HG03064 (cell line): ENCODE data around the gene SEC22C.

Experiments
- ATAC-seq: cut with Tn5 transposase; IDR thresholded peaks from one replicate; pipeline ENCODE4 v1.9.1; 2021; ENCODE audit warnings: low read depth; ENCODE audit not compliant: unreplicated experiment

The SEC22C gene

GRCh38 chr3:42539871-42540714 is 41.7 kb downstream of the SEC22C start:
- ATAC-seq: no peak

DNA sequence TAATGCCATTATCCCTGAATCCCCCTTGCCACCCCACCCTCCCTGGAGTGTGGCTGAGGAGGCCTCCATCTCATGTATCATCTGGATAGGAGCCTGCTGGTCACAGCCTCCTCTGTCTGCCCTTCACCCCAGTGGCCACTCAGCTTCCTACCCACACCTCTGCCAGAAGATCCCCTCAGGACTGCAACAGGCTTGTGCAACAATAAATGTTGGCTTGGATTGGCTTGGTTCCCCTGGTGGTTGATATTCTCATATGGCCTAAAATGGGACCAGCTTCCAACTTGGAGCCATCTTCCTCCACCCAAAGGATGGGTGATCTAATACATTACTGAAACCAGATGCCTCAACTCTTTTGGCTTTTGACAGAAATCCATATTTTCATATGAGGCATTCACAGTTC is 44.4 kb downstream of the SEC22C start:
- no peak for ATAC-seq

GRCh38 chr3:42535981-42536784 is 45.6 kb downstream of the SEC22C start:
- no peak for ATAC-seq

- ATAC-seq: no peak
These were observed 48.4 kb downstream of the SEC22C start for GRCh38 chr3:42533161-42533897.

DNA sequence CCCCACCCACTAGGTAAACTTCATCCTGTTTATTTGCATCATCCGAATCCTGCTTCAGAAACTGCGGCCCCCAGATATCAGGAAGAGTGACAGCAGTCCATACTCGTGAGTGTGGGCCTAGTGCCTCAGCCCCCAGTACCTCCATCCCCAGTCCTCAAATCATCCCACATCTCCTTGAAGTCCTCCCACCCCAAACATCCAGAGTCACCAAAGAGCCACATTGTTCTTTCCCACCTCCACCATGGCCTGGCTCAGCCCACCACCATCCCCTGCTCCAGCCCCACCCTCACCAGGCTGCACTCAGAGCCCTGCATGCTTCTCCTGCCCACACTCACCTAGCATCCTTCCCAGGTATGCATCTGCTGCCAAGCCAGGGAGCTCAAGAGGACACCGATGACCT is 49.5 kb downstream of the SEC22C start:
- no peak for ATAC-seq

DNA sequence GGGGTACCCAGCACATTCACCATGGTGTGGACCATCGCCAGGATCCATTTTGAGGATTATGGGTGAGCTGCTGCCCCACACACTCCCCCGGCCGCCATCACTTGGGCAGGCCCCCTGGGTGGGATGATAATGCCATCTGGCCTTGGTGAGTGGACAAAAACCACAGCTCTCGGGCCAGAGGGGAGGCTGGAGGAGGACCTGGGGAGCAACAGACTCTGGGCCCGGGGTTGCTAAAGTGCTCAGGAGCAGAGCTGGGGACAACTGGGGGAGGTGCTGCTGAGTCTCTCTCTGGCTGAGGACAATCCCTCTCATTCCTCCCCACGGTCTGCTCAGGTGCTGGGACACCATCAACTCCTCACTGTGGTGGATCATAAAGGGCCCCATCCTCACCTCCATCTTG is 50.3 kb downstream of the SEC22C start:
- no peak for ATAC-seq

DNA sequence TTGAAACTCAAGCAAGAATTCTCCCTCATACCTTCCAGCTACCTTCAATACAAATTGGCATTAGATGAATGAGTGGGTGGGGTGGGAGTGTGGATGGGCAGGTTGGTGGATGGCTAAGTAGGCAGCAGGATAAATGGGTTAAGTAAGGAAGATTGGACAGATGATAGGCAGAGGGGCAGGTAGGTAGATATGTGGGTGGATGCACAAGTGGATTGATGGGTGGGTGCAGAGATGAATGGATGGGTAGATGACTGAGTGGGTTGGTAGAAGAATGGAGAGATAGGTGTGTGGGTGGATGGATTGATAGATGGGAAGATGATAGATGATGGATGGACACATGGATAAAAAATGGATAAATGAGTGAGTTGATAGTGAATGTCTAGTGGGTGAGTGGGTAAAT is 51.7 kb downstream of the SEC22C start:
- ATAC-seq: no peak

DNA sequence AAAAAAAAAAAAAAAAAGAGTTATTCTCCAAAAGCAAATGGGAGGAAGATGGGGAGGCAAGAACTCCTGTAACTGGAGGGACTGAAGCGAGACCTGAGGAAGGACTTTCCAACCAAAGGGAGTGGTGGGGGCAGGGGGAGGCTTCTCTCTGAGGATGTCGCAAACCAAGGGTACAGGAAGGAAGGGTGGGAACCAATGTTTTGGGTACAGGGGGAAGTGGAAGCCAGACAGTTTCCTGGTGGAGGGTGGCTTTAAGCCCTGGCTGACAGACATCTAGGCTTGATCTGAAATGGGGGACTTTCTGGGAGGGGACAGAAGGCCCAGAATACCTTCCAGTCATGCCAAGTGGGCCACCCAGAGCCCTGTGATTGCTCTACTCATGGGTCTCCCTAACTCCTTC is 52.3 kb downstream of the SEC22C start:
- ATAC-seq: no peak

- ATAC-seq: no peak
These were observed 54.3 kb downstream of the SEC22C start for GRCh38 chr3:42527368-42527917.

DNA sequence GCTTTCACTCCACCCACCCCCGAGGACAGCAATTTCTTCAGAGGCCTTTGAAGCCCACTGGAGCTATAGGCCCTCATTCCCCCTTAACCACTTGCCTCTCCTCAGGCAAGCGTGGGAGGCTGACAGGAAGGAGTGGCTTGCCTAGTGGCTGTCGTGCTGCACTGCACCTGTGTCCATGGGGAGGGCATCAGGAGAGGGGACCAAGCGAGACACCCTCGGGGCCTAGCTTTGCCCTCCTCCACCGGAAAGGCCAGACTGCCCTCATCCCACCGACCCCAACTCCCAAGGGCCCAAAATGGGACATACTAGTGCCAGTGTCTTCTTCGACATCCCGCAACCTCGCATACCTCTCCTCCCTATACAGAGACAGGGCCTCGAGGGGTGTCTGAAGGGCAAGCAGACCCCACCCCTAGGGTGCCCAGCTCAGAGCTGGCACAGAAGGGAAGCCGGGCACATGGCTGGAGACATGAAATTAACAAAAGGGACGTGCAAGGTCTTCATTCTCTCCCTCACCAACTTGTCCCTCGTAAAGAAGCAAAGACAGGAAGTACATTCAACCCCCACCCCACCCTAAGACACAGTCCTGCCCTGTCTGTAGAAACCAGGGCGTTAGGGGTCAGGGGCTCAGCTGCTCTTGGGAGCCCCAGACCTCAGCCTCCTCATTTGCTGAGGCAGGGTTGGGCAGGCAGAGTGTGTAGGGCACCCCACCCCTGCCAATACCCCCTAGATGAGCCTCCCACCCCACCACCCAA is 55.0 kb downstream of the SEC22C start:
- ATAC-seq: no peak

- no peak for ATAC-seq
These were observed 55.9 kb downstream of the SEC22C start for GRCh38 chr3:42525736-42526345.

DNA sequence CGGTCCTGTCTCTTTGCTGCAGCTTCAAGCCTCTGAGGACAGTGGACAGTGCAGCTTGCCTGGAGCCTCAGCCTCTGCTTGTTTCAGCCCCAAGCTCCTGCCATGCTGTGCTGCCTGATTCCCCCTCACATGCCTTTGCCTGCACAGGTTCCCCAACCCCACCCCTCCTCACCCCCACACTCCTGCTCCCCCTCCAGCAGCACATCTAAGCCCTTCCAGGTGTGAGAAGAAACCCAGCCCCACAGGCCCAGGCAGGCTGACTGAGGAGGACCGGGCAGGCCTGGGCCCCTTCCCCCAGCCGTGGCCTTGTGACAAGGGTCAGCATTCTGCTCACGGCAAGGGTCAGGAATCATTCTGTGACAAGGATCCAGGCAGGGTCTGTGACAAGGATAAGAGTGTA is 56.6 kb downstream of the SEC22C start:
- no peak for ATAC-seq

- no peak for ATAC-seq
These were observed 57.0 kb downstream of the SEC22C start for GRCh38 chr3:42524751-42525150.

- no peak for ATAC-seq
These were observed 60.9 kb downstream of the SEC22C start for GRCh38 chr3:42520906-42521305.

- no peak for ATAC-seq
These were observed 61.4 kb downstream of the SEC22C start for GRCh38 chr3:42520336-42520735.

DNA sequence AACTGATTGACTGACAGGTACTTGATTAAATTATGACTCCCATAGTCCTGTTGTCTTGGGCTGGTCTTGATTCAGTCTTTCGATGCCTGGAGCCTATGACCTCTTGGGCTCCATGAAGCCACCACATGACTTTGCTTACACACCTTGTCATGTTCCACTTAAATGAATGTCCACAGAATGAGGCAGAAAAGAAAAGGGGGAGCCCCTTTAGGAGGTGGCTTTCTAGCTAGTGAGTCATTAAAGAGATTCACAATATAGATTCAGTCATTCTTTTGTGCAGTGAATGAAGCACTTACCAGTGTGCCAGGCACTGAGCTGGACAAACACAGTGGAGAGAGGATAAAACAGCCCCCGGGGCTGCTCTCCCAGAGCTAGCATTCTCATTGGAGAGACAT is 62.2 kb downstream of the SEC22C start:
- no peak for ATAC-seq

DNA sequence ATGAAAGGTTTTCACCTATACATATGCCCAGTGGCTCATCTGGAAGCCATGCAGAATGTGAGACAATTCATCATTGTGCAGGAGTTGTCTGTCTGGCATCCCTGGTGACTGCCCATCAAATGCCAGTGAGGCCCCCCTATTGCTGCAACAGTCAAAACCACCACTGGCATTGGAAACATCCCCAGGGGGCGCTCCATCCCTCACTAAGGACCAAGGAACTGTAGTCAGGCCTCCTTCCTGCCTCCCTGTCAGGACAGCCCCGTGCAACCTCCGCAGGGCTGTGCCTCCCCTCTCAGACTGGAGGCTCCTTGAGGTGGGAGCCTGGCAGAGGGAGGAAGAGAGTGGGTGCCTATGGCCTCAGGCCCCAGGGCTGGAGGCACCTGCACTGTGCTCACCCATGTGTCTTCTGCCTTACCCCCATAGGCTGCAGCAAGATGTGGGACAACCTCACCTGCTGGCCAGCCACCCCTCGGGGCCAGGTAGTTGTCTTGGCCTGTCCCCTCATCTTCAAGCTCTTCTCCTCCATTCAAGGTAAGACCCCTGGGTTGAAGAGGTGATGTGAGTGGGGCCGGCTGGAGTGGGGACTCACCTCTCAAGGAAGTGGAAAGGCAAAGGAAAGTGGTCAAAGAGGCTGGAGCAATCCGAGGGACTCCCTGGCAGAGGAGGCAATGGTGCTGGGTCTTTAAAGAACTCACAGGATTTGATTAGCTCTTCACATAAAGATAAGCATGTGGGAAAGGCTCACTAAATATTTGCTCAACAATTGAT is 62.8 kb downstream of the SEC22C start:
- ATAC-seq: no peak

DNA sequence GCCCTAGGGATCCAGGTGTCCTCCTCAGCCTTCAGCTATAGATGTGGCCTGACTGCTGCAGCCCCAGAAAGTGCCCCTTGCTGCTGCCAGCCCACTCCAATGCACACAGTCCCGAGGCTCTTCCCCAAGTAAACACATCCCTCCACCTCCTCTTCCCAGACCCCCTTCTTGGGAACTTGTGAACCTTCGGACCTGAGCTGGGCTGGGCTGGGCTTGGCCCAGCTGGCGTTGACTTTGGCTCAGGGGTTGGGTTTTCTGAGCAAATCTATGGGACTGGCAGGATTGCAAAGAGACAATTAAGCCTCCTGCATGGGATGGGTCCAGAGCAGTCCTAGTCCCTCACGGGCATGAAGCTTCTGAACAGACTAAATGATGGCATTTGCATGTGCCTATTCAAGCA is 64.7 kb downstream of the SEC22C start:
- no peak for ATAC-seq

- no peak for ATAC-seq
These were observed 65.3 kb downstream of the SEC22C start for GRCh38 chr3:42516443-42516842.
